ENCODE measurements around the gene WFDC1. TPM values are rescaled to one million over a fixed set of nuclear protein-coding genes. Genes with fewer than 3 reads are reported as not detected.

The WFDC1 gene
- total RNA-seq, 1 donor from 2014 or later: not detected

- no peaks in the 10 kb centered on the region for H3K9me3 Mint-ChIP-seq
- no peak overlapping the region for H3K27ac ChIP-seq
Observed at GRCh38 chr16:84350685-84351400, 56.2 kb downstream of the WFDC1 start.

GRCh38 chr16:84351630-84352029 is 57.0 kb downstream of the WFDC1 start:
- Histone ChIP-seq H3K9ac (no peak overlapping the region), H3K9me3 (ENCODE audit: low read depth) (no peaks in the 10 kb centered on the region), H3K36me3 (no peaks in the 10 kb centered on the region), H4K20me1 (ENCODE audit: low read depth) (no peaks in the 10 kb centered on the region), H3K27me3 (no peaks in the 10 kb centered on the region), H3K4me2 (no peak overlapping the region), H3K4me3 (no peak overlapping the region), H3K79me2 (ENCODE audit: low read depth) (no peaks in the 10 kb centered on the region), H3K27ac (no peak overlapping the region), H3K4me1 (peaks cover 13% of the 10 kb centered on the region), H3F3A (ENCODE audit: low read depth) (no peaks in the 10 kb centered on the region), H2AFZ (replicated peaks) (no peak overlapping the region)
- peaks cover 2% of the 10 kb centered on the region for H3K27me3 Mint-ChIP-seq (ENCODE audit: insufficient read depth, low read depth)
- no peak overlapping the region for H3K4me3 Mint-ChIP-seq
- H3K27ac Mint-ChIP-seq: no peak overlapping the region
- H3K4me1 Mint-ChIP-seq: peaks cover 8% of the 10 kb centered on the region
- H3K36me3 Mint-ChIP-seq: no peaks in the 10 kb centered on the region
- no peaks in the 10 kb centered on the region for H3K9me3 Mint-ChIP-seq
- DNase-seq (ENCODE audit: low spot score): no peak
- TF ChIP-seq EZH2phosphoT487 (IDR thresholded peaks at IDR 0.05): no peak
- TF ChIP-seq CTCF (IDR thresholded peaks at IDR 0.05): no peak
- no peak for TF ChIP-seq EZH2 (IDR thresholded peaks at IDR 0.05)

More at GRCh38 chr16:84350685-84351400, 56.2 kb downstream of the WFDC1 start:
- Histone ChIP-seq H3K36me3 (no peaks in the 10 kb centered on the region), H4K20me1 (ENCODE audit: low read depth) (no peaks in the 10 kb centered on the region), H3K4me3 (no peak overlapping the region), H3K9me3 (ENCODE audit: low read depth) (no peaks in the 10 kb centered on the region), H3K4me2 (no peak overlapping the region), H3K79me2 (ENCODE audit: low read depth) (no peaks in the 10 kb centered on the region), H2AFZ (replicated peaks) (peak overlapping the region; percentile 20), H3K4me1 (peaks cover 5% of the 10 kb centered on the region), H3K27me3 (no peaks in the 10 kb centered on the region), H3K9ac (no peak overlapping the region), H3F3A (ENCODE audit: low read depth) (no peaks in the 10 kb centered on the region)
- no peak overlapping the region for H3K4me3 Mint-ChIP-seq
- peaks cover 2% of the 10 kb centered on the region for H3K27me3 Mint-ChIP-seq (ENCODE audit: insufficient read depth, low read depth)
- no peak for DNase-seq (ENCODE audit: low spot score)
- TF ChIP-seq CTCF (IDR thresholded peaks at IDR 0.05) (no peak), EZH2phosphoT487 (IDR thresholded peaks at IDR 0.05) (no peak), EZH2 (IDR thresholded peaks at IDR 0.05) (no peak)
- no peaks in the 10 kb centered on the region for H3K36me3 Mint-ChIP-seq
- no peak overlapping the region for H3K27ac Mint-ChIP-seq
- H3K4me1 Mint-ChIP-seq: peaks cover 3% of the 10 kb centered on the region

DNA sequence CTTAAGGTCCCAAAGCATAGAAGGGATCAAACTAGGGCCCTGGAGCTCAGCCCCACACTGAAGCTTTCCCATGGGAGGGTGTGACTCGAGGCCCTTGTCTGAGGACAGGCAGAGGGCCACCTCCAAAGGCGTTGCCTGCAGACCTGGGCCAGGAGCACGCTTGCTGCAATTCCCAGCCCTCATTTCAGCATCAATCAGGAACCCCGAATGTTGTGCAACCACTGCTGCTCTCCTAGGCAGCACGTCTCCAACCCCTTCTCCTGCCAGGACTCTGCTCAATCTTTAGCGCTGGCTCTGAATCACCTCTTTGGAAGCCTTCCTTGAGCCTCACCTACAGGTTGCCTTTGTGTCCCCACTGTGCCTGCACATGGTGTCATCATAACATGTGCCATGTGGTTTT is 59.6 kb downstream of the WFDC1 start:
- Histone ChIP-seq H3K27ac (no peak overlapping the region), H3F3A (ENCODE audit: low read depth) (no peaks in the 10 kb centered on the region), H2AFZ (replicated peaks) (no peak overlapping the region), H3K4me2 (no peak overlapping the region), H3K9me3 (ENCODE audit: low read depth) (no peaks in the 10 kb centered on the region), H3K36me3 (no peaks in the 10 kb centered on the region), H3K4me1 (peaks cover 28% of the 10 kb centered on the region), H3K27me3 (no peaks in the 10 kb centered on the region), H4K20me1 (ENCODE audit: low read depth) (no peaks in the 10 kb centered on the region), H3K4me3 (no peak overlapping the region), H3K79me2 (ENCODE audit: low read depth) (no peaks in the 10 kb centered on the region), H3K9ac (no peak overlapping the region)
- Mint-ChIP-seq H3K27ac (no peak overlapping the region), H3K9me3 (no peaks in the 10 kb centered on the region), H3K4me3 (no peak overlapping the region), H3K27me3 (ENCODE audit: insufficient read depth, low read depth) (peaks cover 4% of the 10 kb centered on the region), H3K4me1 (peaks cover 26% of the 10 kb centered on the region), H3K36me3 (no peaks in the 10 kb centered on the region)
- DNase-seq (ENCODE audit: low spot score): no peak
- TF ChIP-seq CTCF (IDR thresholded peaks at IDR 0.05): no peak
- no peak for TF ChIP-seq EZH2 (IDR thresholded peaks at IDR 0.05)
- no peak for TF ChIP-seq EZH2phosphoT487 (IDR thresholded peaks at IDR 0.05)

Measured in neural progenitor cell (in vitro differentiated cells).